K562 (cell line): ENCODE data around the gene GJA9. TPM values are rescaled to one million over a fixed set of nuclear protein-coding genes. Genes with fewer than 3 reads are reported as not detected.

ENCODE experiments used
- ARHGAP35 ChIP-seq: fragments of 450-650 bp; IDR thresholded peaks from 2 replicates; pipeline ENCODE4 v1.6.1; 2018; ENCODE audit not compliant: partially characterized antibody
- BCOR ChIP-seq: fragments of 450-650 bp; IDR thresholded peaks from 2 replicates; pipeline ENCODE4 v1.6.1; 2016
- FOSL1 ChIP-seq: fragments of 200-800 bp; sonication (Bioruptor generic); conservative IDR thresholded peaks from 2 replicates; pipeline ENCODE4 v1.6.1; 2016; ENCODE audit warnings: missing genetic modification characterization, missing compliant biosample characterization
- FOXJ3 ChIP-seq: sonication (generic); formaldehyde crosslinking; IDR thresholded peaks from 2 replicates; pipeline ENCODE4 v1.4.0; 2020; ENCODE audit warnings: mild to moderate bottlenecking, missing genetic modification reagents
- HOXB6 ChIP-seq: fragments of 250-450 bp; sonication (Bioruptor Pico); IDR thresholded peaks from 2 replicates; pipeline ENCODE4 v1.5.1; 2022; ENCODE audit warnings: mild to moderate bottlenecking, borderline replicate concordance
- KLF16 ChIP-seq: IDR thresholded peaks from 2 replicates; pipeline ENCODE4 v1.6.1; 2016; ENCODE audit warnings: antibody characterized with exemption
- PBX2 ChIP-seq, 2 experiments: IDR thresholded peaks in 1 of 2; conservative IDR thresholded peaks in 1 of 2; 2 replicates each; pipeline ENCODE4 v1.6.1; 2016; ENCODE audit warnings: low read depth in 2 of 2, mild to moderate bottlenecking in 1 of 2, missing compliant biosample characterization in 1 of 2, missing genetic modification characterization in 1 of 2, moderate library complexity in 1 of 2
- PCBP1 ChIP-seq: fragments of 200-400 bp; formaldehyde crosslinking; IDR thresholded peaks from 2 replicates; pipeline ENCODE4 v1.6.1; 2018; ENCODE audit warnings: mild to moderate bottlenecking, low read depth, low read length; ENCODE audit not compliant: poor library complexity, severe bottlenecking
- POU5F1 ChIP-seq: fragments of 150-350 bp; IDR thresholded peaks from 2 replicates; pipeline ENCODE4 v1.6.1; 2014; ENCODE audit warnings: borderline replicate concordance, low read length, low read depth, mild to moderate bottlenecking; ENCODE audit not compliant: partially characterized antibody
- RAD51 ChIP-seq: fragments of 450-650 bp; IDR thresholded peaks from 2 replicates; pipeline ENCODE4 v1.7.1; 2016; ENCODE audit warnings: low read depth, mild to moderate bottlenecking, borderline replicate concordance
- SMARCE1 ChIP-seq: fragments of 450-650 bp; IDR thresholded peaks from 2 replicates; pipeline ENCODE4 v1.7.1; 2016; ENCODE audit warnings: mild to moderate bottlenecking
- SRSF3 ChIP-seq: fragments of 200-400 bp; formaldehyde crosslinking; IDR thresholded peaks from 2 replicates; pipeline ENCODE4 v1.6.1; 2016; ENCODE audit warnings: mild to moderate bottlenecking, low read length, moderate library complexity; ENCODE audit not compliant: insufficient read depth
- TAF7 ChIP-seq: fragments of 450-650 bp; IDR thresholded peaks from 2 replicates; pipeline ENCODE4 v1.6.1; 2016; ENCODE audit warnings: missing genetic modification characterization, missing compliant biosample characterization
- TEAD4 ChIP-seq, 2 experiments: sonication (generic) in 1 of 2; formaldehyde crosslinking in 1 of 2; IDR thresholded peaks; 2 replicates each; pipeline versions ENCODE4 v1.6.1 to v1.8.0; 2012 to 2022; ENCODE audit warnings: borderline replicate concordance in 1 of 2, inconsistent platforms in 1 of 2, low read length in 1 of 2, mild to moderate bottlenecking in 1 of 2, missing genetic modification reagents in 1 of 2
- YY1 ChIP-seq, 3 experiments: IDR thresholded peaks; 2 replicates each; pipeline ENCODE4 v1.6.1; 2011; ENCODE audit warnings: low read length in 2 of 3, mild to moderate bottlenecking in 2 of 3, moderate library complexity in 2 of 3, borderline replicate concordance in 1 of 3, control low read depth in 1 of 3, low read depth in 1 of 3; ENCODE audit not compliant: insufficient read depth in 3 of 3, insufficient replicate concordance in 2 of 3, control insufficient read depth in 1 of 3, insufficient read length in 1 of 3; ENCODE audit errors: extremely low read depth in 1 of 3
- ZBTB8A ChIP-seq: fragments of 450-650 bp; IDR thresholded peaks from 2 replicates; pipeline ENCODE4 v1.6.1; 2018; ENCODE audit warnings: mild to moderate bottlenecking, moderate library complexity; ENCODE audit not compliant: partially characterized antibody
- ZC3H4 ChIP-seq: sonication (generic); formaldehyde crosslinking; IDR thresholded peaks from 2 replicates; pipeline ENCODE4 v1.9.0; 2021; ENCODE audit warnings: missing genetic modification reagents, borderline replicate concordance
- ZNF239 ChIP-seq: fragments of 250-450 bp; sonication (Bioruptor Pico); IDR thresholded peaks from 2 replicates; pipeline ENCODE4 v1.4.0; 2020; ENCODE audit warnings: mild to moderate bottlenecking
- ZNF24 ChIP-seq: fragments of 450-650 bp; IDR thresholded peaks from 2 replicates; pipeline ENCODE4 v1.6.1; 2016
- ZNF311 ChIP-seq: fragments of 250-450 bp; sonication (Bioruptor Pico); IDR thresholded peaks from 2 replicates; pipeline ENCODE4 v1.4.0; 2020; ENCODE audit warnings: mild to moderate bottlenecking, moderate library complexity
- ZNF639 ChIP-seq, 2 experiments: fragments of 200-800 bp in 1 of 2; sonication (Bioruptor generic) in 1 of 2; sonication (generic) in 1 of 2; formaldehyde crosslinking in 1 of 2; IDR thresholded peaks in 1 of 2; conservative IDR thresholded peaks in 1 of 2; 2 replicates each; pipeline versions ENCODE4 v1.5.0 to v1.6.1; 2016 to 2020; ENCODE audit warnings: missing compliant biosample characterization in 1 of 2, missing genetic modification characterization in 1 of 2, missing genetic modification reagents in 1 of 2
- polyA plus RNA-seq, 8 experiments: library from polyadenylated mRNA; depleted of rRNA in 4 of 8; stranded (reverse) in 5 of 8; unstranded in 3 of 8; fragments of >200 nt; fragmentation: Nextera tagmentation in 2 of 8; fragmentation: Illumina TruSeq in 1 of 8; extraction: Ambion mirVana in 2 of 8; extraction: Trizol in 1 of 8; gene quantifications; 2 replicates each; pipeline versions ENCODE4 v1.2.1 to v1.2.3, GENCODE V29; 2011 to 2014; ENCODE audit warnings: inconsistent platforms in 1 of 8, missing spikeins in 1 of 8
- total RNA-seq, 7 experiments: library from RNA; depleted of rRNA in 6 of 7; stranded (reverse); fragments of >200 nt in 6 of 7; fragmentation: Illumina TruSeq in 2 of 7; extraction: Trizol in 2 of 7; gene quantifications; 2 replicates each; pipeline versions ENCODE4 v1.2.1 to v1.2.3, GENCODE V29; 2011 to 2021; ENCODE audit warnings: low replicate concordance in 1 of 7
- TF ChIP-seq, protein P1 (sequence below): fragments of 250-450 bp; sonication (Bioruptor Pico); IDR thresholded peaks from 2 replicates; pipeline ENCODE4 v1.8.0; 2022; ENCODE audit warnings: inconsistent platforms, mild to moderate bottlenecking, moderate library complexity, borderline replicate concordance

GJA9 gene
- total and polyA plus RNA-seq, 9 of the 15 experiments (the other 6 are each of a cell fraction or from before 2014, with no cell fraction given): not detected

DNA sequence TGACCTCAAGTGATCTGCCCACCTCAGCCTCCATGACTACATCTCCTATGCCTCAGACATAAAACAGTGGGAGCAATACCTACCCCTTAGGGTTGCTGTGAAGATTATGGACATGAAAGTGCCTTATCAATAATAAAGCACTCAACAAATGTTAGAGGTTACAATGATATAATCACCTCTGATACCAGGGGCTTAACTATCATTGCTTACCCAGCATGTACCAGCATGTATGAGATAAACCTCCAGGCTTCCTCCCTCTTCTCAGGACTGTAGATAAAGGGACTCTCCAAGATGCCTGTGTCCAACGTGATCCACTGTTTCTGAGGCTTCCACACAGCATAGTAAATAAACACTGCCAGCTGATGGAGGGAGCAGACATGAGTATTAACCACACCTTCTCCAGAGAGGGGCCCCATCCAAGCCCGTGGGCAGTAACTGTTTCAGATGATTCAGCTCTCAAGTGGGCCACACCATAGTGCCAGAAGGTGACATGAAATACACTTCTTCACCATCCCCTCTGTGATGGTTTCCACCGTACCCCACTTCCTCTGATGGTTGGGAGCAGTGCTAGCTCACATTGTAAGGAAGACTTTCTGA is 34.1 kb upstream of the GJA9 start (continued):
- TF ChIP-seq ZNF639 (CRISPR knock-in tag; conservative IDR thresholded peaks at IDR 0.05 in 1 of 2, IDR thresholded peaks at IDR 0.05 in 1 of 2) (peak in 1 of 2 experiments; percentile 87; a peak in 2 of 4 replicates), SRSF3 (no peak), SMARCE1 (peak; percentile 91), ZNF24 (no peak), PCBP1 (no peak), BCOR (peak; percentile 71; the same call in 1 of the 2 replicates), KLF16 (peak; percentile 98), YY1 (IDR thresholded peaks at IDR 0.05; ENCODE audit: borderline replicate concordance in 1 of 3, control insufficient read depth in 1 of 3, extremely low read depth in 1 of 3, insufficient read depth in 3 of 3, insufficient read length in 1 of 3, insufficient replicate concordance in 2 of 3, low read depth in 1 of 3, low read length in 2 of 3) (no peak), FOSL1 (tag) (peak; percentile 81), ZNF311 (CRISPR knock-in tag) (no peak), HOXB6 (CRISPR knock-in tag) (no peak), ZBTB8A (no peak), TEAD4 (IDR thresholded peaks at IDR 0.05; ENCODE audit: low read length) (peak; percentile 99), TEAD4 (CRISPR knock-in tag; IDR thresholded peaks at IDR 0.05; ENCODE audit: borderline replicate concordance) (no peak), FOXJ3 (CRISPR knock-in tag) (peak; percentile 71; the same call in 1 of the 2 replicates), ZC3H4 (CRISPR knock-in tag) (no peak), TAF7 (tag) (no peak), PBX2 (CRISPR knock-in tag; IDR thresholded peaks at IDR 0.05; ENCODE audit: low read depth) (no peak), PBX2 (tag; conservative IDR thresholded peaks at IDR 0.05; ENCODE audit: low read depth) (no peak; the same call in 1 of the 2 replicates), RAD51 (no peak), ZNF239 (CRISPR knock-in tag) (no peak), POU5F1 (no peak), ARHGAP35 (no peak)
- TF ChIP-seq, protein P1, sequence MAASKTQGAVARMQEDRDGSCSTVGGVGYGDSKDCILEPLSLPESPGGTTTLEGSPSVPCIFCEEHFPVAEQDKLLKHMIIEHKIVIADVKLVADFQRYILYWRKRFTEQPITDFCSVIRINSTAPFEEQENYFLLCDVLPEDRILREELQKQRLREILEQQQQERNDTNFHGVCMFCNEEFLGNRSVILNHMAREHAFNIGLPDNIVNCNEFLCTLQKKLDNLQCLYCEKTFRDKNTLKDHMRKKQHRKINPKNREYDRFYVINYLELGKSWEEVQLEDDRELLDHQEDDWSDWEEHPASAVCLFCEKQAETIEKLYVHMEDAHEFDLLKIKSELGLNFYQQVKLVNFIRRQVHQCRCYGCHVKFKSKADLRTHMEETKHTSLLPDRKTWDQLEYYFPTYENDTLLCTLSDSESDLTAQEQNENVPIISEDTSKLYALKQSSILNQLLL (CRISPR knock-in tag): no peak
